ENCODE data around the gene DNAJC4.

DNAJC4 gene, protein sequence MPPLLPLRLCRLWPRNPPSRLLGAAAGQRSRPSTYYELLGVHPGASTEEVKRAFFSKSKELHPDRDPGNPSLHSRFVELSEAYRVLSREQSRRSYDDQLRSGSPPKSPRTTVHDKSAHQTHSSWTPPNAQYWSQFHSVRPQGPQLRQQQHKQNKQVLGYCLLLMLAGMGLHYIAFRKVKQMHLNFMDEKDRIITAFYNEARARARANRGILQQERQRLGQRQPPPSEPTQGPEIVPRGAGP

DNA sequence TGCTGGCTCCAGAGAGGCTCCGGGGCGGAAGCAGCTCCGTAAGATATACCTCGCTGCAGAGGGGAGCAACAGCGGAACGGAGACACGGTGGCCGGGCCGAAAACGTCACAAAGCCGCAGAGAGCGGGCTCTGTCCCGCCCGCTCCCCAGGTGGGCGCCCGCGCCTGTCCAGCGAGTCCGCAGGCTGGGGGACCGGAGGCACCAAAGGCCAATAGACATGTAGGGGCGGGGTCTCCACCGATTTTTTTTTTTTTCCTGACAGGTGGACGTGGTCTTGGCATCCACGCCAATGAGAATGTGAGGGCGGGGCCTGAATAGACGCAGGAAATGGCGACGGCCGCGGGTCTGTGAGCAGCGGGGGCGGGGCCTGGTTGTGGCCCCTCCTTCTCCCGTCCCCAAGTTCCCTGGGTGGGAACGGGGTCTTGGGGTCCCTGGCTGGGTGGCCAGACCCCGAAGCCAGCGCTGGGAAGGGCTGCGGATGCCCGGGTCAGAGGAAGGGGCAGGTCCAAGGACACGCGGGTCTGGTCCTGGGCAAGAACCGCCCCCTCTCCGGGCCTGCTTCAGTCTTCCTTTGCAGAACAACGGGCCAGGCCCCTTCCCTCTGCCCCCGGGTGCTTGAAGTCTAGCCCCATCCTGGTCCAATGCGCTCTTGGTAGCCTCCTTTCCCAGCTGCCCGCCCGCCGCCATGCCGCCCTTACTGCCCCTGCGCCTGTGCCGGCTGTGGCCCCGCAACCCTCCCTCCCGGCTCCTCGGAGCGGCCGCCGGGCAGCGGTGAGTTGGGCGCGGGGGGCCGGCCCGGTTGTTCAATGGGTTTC is at the start of gene DNAJC4:
Gene DNAJC4, plus strand, starts transcription at position 378 of the 814 bp plus-strand sequence. Its CDS starts 307 bp downstream, at position 685.
- peak; percentile 97 for DNase-seq

DNA sequence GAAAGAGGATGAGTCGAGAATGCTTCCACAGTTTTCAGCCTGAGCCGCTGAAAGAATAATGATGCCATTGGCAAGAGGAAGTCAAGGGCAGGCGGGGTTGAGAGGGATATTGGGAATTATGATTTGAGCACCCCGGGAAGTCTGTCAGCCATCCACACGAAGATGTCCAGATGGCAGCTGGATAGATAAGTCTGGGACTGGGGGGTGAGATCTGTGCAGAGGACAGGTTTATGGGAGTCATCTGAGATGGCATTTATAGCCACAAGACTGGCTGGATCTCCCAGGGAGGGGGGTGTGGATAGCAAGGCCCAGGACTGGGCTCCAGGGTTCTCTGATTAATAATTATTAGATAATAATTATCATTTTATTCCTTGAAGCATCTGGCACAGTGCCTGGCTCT is 49.5 kb upstream of the DNAJC4 start:
- peak; percentile 91 for DNase-seq

DNA sequence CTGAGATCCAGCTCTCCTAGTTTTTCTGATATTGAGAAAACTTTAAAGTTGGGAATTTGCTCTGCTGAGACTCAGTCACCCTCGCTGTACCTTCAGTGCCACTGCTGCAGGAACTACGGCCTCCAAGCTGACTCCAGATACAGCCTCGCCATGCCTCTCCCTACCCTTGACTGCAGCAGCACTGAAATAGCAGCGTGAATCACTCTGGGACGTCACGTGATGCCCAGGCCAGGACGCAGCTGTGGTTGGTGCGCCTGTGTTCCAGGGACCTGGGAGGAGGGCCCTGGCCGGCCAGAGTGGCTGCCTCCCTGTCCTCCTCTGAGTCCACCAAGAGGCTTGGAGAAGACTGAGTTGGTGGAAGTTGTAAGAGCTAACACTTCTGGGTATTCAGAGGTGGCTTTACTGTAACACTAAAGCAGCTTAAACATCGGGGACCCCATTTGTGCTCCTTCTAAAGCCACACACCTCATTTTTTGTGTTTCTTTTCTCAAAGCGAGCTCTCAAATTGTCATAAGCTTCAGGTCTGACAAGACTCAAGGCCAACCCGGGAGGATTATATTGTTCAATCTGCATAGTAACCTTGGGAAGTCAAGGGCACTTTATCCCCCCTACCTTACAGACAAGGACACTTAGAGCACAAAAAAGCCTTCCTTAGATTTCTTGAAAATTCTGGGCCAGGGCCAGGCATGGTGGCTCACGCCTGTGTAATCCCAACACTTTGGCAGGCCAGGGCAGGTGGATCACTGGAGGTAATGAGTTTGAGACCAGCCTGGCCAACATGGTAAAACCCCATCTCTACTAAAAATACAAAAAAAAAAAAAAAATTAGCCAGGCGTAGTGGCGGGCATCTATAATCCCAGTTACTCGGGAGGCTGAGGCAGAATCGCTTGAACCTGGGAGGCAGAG is 48.6 kb upstream of the DNAJC4 start:
- peak; percentile 87 for DNase-seq

DNA sequence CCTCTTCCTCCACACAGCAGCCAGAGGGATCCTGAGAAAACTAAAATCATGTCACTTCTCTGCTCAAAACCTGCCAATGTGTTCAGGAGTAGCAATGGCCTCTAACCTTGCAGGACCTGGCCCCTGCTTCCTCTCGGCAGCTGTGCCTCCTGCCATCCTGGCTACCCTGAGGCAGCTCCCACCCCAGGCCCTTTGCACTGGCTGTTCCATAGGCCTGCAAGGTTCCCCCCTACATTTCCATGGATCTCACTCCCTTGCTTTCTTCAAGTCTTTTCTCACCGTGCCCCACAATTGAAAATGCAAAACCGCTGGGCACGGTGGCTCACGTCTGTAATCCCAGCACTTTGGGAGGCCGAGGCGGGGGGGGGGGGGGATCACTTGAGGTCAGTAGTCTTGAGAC is 46.5 kb upstream of the DNAJC4 start:
- DNase-seq, result no peak

DNA sequence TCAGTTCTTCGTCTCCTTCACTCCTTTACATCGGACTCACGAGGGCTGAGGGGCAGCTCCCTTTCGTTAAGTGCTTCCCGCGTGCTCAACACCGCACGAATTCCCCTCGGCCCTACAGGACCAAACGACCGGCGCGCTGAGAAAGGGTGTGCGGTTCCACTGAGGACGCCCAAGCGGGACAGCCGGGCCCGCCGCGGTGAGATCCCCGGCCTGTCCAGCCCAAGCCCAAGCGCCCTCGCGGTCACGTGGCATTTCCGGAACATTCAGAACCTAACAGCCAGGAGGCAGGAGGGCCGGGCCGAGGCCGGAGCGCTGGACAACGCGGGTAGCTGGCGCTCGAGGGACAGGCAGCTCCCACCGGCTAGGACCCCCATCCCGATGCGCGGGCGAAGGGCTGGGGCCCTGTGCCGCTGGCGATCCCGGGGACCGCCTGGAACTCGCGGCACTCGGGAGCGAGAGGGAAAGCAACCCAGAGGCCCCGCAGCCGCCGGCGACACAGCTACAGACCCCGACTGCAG is 45.1 kb upstream of the DNAJC4 start:
- DNase-seq, result peak; percentile 77

DNA sequence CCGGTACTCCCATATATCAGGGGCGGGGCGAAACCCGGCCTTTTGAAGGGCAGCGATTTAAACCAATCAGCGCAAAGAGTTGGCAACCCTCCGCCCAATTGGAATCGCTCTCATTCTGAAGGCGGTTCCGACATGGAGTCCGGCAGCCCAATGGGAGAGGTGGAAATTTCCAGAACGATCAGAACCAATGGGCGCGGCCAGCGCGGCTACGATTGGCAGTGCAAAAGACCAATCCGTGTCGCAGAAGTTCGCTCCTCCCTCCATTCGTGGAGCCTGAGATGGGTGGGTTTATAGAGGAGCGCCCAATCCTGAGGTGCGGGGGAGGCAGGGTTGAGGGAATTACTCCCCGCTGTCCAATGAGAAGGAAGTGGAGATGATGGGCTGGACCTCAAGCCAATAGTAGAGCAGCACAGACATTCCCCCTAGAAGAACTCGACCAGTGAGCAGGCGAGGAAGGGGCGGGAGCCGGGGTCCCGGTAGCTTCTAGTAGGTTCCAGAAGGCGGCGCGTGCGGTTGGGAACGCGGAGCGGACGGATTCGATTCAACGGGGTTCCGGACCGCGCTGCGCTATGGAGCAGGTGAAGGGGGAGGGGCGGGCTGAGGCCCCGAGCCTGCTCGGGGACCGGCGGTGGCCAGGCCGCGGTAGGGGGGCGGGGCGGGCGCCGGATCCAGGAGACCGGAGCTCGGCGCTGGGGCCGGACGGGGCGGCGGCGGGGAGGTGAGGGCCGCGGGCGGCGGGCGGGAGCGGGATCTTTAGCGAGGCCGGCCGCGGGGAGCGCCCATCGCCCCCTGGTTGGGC is 44.5 kb upstream of the DNAJC4 start, which contains the start of gene STIP1:
Gene STIP1, plus strand, starts transcription at position 479 of the 799 bp plus-strand sequence. Its CDS starts 91 bp downstream, at position 570.
- peak; percentile 100 for DNase-seq

DNA sequence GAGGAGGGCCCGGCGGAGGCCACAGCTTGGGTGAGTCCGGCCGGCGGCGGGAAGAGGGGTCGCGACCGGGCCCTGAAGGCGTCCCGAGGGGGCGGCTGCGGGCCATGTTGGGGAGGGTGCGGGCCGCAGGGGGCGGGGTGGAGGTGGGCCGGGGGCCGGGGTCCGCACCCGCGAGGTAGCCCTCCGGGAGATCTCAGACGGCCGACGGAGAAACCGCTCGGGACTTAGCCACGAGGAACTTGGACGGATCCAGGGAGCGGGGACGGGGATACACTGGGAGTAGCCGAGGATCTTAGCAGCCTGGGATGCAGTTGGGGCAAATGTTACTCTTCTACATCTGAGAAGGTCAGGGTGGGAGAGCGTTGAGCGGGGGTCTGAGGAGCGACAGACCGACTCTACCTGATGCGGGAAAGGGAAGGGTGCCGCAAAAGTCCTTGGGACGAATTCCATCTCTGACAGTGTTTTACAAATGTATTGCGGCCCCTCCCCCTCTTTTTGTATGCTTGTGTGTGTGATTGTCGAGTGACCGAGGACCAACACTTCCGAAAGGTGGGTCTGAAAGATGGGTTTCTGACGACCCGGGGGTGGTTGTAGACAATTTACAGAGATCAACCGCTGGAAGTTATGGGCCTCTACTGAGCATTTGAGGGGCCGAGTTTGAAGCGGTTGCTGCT is 43.7 kb upstream of the DNAJC4 start:
- DNase-seq, result no peak

DNA sequence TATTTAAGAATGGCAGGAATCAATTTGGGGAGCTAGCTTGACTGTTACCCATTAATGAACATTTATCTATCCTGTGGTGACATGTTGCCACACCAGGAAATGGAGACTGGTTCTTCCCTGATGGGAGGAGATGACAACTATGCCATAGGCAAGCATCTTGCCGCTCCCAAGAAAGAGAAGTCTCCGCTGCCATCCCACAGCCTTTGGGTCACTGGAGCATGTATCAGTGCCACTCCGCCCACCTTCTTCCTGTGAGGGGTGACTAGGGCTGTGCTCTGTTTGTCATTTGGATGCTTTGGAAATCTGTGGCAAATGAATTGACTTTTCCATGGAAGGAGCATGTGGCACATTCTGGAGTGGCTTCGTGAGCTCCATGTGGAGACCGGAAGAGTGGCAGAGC is 37.9 kb upstream of the DNAJC4 start:
- no peak for DNase-seq

DNA sequence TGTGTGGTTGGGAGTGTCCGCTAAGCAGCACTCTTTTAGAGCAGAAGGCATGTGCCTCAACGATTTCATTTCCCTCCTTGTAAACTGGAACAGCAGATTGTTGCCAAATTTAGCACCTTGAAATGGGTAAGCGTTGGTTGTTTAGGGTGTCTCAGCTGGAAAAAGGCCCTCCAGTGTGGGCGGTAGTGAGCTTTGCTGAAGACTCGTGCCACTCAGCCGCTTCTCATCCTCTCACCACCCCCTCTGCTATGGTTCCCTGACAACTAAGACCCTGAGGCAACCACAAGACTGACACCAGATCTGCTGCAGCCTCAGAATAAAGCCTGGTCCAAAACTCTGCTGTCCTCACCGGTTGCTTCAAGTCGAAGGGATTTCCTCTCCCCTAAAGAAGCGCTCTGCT is 33.7 kb upstream of the DNAJC4 start:
- no peak for DNase-seq

DNA sequence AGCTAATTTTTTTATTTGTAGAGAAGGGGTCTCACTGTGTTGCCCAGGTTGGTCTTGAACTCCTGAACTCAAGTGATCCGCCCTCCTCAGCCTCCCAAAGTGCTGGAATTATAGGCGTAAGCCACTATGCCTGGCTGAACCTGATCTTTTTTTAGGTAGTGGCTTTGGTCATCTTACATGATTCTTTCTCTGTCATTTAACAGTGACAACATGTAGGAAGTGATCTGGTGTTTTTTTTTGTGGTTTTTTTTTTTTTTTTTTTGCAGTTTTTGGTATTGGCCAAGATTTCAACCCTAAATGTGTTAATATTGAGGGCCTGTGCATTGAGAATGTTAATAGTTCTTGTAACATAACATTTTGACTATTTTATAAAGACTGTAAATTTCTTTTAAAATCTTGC is 31.8 kb upstream of the DNAJC4 start:
- DNase-seq, result no peak

DNA sequence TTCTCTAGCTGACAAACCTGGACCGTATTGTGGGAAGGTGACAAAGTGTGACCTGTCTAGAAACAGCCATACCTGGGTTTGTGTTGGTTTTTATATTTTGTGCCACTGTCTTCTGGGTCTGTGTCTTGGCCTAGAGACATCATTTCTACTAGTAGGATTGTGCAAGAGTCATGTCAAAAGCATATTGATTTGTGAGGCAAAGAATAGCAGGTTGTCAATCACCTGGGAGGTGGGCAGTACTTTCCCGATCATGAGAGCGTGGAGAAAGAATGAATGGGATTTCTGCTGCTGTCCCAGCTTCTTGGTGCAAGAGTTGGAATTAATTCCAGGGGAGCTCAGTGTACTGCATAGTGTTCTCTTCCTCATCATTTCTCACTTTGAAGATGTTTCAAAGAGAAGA is 28.8 kb upstream of the DNAJC4 start:
- DNase-seq, result no peak

DNA sequence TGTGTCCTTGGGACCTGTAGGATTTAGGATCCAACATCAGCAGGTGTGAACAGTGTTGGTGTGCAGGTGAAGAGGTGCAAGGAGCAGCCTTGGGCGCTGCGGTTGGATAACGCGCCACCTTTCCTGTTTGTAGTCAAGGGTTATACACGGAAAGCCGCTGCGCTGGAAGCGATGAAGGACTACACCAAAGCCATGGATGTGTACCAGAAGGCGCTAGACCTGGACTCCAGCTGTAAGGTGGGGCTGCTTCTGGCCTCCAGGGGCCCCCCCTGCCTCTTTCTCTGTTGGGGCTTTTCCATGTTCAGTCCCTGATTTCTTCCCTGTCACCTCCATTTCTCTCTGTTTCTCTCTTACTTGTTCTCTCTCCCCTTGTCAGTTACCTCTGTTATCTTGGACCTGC is 27.4 kb upstream of the DNAJC4 start:
- DNase-seq, result no peak

DNA sequence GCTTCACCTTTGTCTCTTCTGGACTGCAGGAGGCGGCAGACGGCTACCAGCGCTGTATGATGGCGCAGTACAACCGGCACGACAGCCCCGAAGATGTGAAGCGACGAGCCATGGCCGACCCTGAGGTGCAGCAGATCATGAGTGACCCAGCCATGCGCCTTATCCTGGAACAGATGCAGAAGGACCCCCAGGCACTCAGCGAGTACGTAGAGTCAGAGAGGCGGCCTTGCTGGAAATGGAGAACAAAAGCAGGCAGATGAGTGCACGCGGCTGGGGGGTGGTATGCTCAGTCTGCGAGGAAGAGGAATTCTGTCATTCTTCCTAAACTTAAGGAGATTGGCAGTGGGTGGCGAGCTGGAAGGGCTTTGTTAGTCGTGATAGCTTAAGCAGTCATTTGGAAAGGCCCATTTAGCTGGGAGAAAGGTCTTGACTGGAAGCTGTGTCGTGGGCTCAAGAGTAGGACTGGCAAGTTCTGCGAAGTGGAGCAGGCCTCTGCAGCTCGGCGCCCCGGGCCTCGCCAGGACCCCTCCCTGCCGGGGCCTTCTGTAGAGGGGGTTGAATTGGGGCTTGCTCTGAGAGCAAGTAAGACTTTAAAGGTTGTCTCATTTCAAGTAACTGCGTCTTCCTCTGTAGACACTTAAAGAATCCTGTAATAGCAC is 26.8 kb upstream of the DNAJC4 start:
- no peak for DNase-seq

DNA sequence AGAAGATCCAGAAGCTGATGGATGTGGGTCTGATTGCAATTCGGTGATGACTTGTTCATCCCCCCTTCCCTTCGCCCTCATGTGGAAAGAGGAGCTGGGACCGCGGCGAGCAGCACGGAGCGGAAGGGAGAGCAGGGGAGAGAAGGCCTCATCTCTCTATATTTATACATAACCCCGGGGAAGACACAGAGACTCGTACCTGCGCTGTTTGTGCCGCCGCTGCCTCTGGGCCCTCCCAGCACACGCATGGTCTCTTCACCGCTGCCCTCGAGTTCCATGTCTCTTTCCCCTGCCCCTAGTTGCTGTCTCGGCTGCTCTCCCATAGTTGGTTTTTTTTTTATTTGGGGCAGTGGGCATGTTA is 26.3 kb upstream of the DNAJC4 start:
- no peak for DNase-seq

DNA sequence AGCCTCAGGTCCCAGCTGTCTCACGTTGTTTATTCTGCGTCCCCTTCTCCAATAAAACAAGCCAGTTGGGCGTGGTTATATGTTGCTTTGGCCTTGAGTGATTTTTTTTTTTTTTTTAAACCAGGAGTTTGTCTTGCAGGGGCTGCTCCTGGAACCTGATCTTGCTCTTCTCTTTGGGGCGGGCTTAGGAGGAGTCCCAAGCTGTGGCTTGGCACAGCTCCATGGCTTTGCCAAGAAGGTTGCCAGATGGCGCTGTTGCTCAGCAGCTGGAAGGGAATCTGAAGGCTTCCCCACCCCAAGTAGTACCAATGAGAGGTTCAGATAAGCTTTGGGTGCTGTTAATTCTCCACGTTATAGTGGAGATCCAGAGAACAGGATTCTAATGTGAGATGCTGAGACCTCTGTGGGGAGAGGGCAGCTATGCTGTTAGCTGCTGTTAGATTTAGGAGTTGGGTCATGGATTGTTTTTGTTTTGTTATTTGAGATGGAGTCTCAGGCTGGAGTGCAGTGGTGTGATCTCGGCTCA is 25.8 kb upstream of the DNAJC4 start:
- DNase-seq, result peak; percentile 91

DNA sequence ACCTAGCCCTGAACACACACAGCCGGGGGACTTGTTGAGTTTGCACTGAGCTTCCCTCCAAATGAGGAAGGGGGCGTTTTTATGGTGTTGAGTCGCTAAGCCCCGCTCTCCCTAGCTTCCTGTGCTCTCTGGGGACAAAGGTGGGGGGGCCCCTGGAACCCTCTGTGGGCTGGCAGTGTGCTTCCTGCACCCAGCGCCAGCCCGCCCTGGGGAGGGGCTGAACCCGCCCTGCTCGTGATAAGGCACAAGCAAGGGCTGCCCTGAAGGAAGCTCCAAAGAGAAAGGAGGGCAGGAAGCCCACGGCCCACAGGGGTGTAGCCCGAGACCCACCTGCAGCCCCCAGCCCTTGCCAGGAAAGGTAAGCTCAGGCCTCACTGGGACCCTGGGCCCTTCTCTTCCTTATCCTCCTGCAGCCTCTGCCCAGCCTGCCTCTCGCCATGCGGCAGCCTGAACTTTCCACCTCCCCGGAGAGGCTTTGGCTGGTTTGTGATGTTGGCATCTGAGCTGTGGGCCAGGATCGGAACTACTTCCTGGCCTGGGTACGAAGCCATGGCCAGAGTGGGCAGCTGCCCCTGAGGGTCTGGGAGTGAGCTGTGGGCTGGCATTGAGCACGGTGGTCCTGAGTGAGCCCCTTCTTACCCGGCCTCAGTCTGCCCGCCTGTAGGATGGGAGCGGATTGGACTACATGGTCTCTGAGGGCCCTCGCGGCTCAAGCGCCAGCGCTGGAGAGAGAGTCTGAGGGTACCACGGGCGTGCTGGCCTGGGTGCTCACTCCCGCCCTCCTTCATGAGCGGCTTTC is 23.7 kb upstream of the DNAJC4 start, which contains the start of gene FERMT3:
Gene FERMT3, plus strand, starts transcription at position 265 of the 799 bp plus-strand sequence. CDS start 644 bp downstream, outside the sequence.
- no peak for DNase-seq

DNA sequence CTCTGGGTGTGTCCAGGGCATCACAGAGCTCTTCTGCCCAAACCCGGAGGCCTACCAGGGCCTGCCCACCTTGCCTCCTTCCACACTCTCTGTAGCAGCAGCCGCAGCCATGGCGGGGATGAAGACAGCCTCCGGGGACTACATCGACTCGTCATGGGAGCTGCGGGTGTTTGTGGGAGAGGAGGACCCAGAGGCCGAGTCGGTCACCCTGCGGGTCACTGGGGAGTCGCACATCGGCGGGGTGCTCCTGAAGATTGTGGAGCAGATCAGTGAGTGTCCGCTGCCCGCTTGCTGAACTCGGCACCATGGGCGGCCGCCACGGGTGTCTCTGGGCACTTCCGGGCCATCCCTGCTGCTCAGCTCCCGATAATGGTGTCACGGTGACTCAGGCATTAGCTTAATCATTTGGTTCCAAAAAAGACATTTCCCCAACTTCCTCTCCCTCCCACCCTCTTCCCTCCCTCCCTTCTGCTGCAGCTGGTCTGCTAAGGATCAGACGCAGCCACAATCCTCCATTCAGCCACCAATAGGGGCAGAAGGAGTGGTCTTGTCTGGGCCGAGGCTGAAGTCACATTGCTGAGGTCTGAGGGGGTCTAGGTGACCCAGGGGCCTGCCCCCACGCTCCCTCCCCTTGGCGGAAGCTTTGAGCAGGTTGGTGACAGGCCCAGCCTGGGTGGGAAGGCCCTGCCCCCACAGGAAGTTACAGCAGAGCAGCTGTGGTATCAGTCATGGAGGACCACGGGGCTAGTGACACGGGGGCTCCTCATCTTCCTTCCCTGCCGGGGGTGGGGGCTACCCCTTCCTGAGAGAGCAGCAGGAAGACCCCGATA is 22.9 kb upstream of the DNAJC4 start:
- peak; percentile 28 for DNase-seq

DNA sequence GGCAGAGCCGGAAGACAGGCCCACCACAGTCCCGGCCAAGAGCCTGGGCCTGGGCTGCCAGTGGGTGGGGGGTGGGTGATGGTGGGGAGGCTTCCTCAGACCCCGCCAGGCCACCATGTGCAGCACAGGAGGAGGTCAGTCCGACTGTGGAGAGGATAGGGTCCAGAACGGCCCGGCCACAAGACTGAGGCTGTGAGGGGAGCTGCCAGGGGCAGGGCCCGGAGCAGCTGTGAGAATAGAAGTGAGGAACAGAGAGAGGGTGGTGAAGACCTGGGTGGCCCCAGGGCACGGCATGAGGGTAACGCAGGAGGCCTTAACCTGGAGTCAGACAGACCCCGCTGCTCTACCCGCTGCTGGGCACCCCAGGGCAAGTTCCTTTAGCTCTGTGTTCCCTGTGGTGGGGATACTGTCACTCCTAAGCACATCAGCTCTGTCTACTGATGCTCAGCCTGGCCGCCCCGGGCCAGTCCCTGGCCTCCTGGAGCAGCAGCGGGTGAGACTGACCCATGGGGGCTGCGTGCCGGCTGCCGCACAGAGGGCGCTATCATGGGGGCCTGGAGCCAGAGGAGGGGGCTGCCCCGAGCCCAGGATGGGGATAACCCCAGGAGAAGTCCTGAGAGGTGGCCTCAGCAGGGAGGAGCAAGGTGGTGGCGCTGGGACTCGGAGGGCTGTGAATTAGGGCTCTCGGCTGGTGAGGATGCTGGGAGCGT is 22.1 kb upstream of the DNAJC4 start:
- DNase-seq, result no peak

Data from NCI-H82 (cell line).